PFSK-1 (cell line): Measurements from ENCODE around the gene HOOK2.

ENCODE experiments used
- FOXP2 ChIP-seq: optimal IDR thresholded peaks from 2 replicates; pipeline ENCODE3; 2011; ENCODE audit warnings: borderline replicate concordance, control low read depth, inconsistent platforms; ENCODE audit not compliant: insufficient read depth; ENCODE audit errors: extremely low read length, extremely low read depth
- POLR2AphosphoS5 ChIP-seq: IDR thresholded peaks from 2 replicates; pipeline ENCODE4 v1.6.1; 2012; ENCODE audit warnings: low read depth, mild to moderate bottlenecking, control low read depth, low read length, moderate library complexity
- REST ChIP-seq, 2 experiments: IDR thresholded peaks; 2 replicates each; pipeline versions ENCODE4 v1.6.1 to v1.8.0; 2011 to 2012; ENCODE audit warnings: low read depth in 2 of 2, low read length in 2 of 2, control low read depth in 1 of 2, inconsistent platforms in 1 of 2, mild to moderate bottlenecking in 1 of 2, moderate library complexity in 1 of 2; ENCODE audit not compliant: insufficient read depth in 1 of 2
- SIN3A ChIP-seq: IDR thresholded peaks from 2 replicates; pipeline ENCODE4 v1.6.1; 2012; ENCODE audit warnings: mild to moderate bottlenecking, low read length, moderate library complexity, borderline replicate concordance; ENCODE audit not compliant: insufficient read depth
- TAF1 ChIP-seq: IDR thresholded peaks from 2 replicates; pipeline ENCODE4 v1.6.1; 2012; ENCODE audit warnings: low read length, control low read depth, borderline replicate concordance; ENCODE audit not compliant: insufficient read depth

The HOOK2 gene

GRCh38 chr19:12733369-12734214, 41.8 kb downstream of the HOOK2 start:
- TF ChIP-seq POLR2AphosphoS5 = no peak
- peak; percentile 51; the same call in 1 of the 2 replicates for TF ChIP-seq TAF1

GRCh38 chr19:12731337-12731736, 44.0 kb downstream of the HOOK2 start:
- no peak for TF ChIP-seq SIN3A
- no peak for TF ChIP-seq POLR2AphosphoS5
- no peak for TF ChIP-seq TAF1
- no peak for TF ChIP-seq REST (IDR thresholded peaks at IDR 0.05; ENCODE audit: insufficient read depth in 1 of 2, low read depth in 2 of 2, low read length in 2 of 2)

- TF ChIP-seq REST (IDR thresholded peaks at IDR 0.05; ENCODE audit: insufficient read depth in 1 of 2, low read depth in 2 of 2, low read length in 2 of 2) (no peak), SIN3A (no peak), FOXP2 (no peak), TAF1 (no peak), POLR2AphosphoS5 (no peak)
These were observed 45.3 kb downstream of the HOOK2 start for GRCh38 chr19:12730064-12730463.

GRCh38 chr19:12727745-12728433, 47.5 kb downstream of the HOOK2 start:
- TF ChIP-seq TAF1 (no peak), REST (IDR thresholded peaks at IDR 0.05; ENCODE audit: insufficient read depth in 1 of 2, low read depth in 2 of 2, low read length in 2 of 2) (no peak), FOXP2 (no peak), POLR2AphosphoS5 (no peak), SIN3A (no peak)

GRCh38 chr19:12726988-12727316, 48.4 kb downstream of the HOOK2 start:
- TF ChIP-seq POLR2AphosphoS5 = no peak

GRCh38 chr19:12723641-12724426, 51.5 kb downstream of the HOOK2 start, which contains the start of gene TNPO2:
TNPO2 (minus strand) TSS chr19:12723932; CDS start chr19:12720977, 2,955 bp downstream.
- TF ChIP-seq TAF1 = no peak
- no peak for TF ChIP-seq SIN3A
- TF ChIP-seq REST (IDR thresholded peaks at IDR 0.05; ENCODE audit: insufficient read depth in 1 of 2, low read depth in 2 of 2, low read length in 2 of 2) = 0 out of 4 replicates have a peak, but pooled peaks of 1 of the 2 experiments have one; percentile 14
- peak; percentile 12 for TF ChIP-seq FOXP2
- peak; percentile 84 for TF ChIP-seq POLR2AphosphoS5
